ENCODE results near the gene OR52B2. TPM values are rescaled to one million over a fixed set of nuclear protein-coding genes. Genes with fewer than 3 reads are reported as not detected.

The OR52B2 gene
- total and polyA plus RNA-seq, 9 of the 15 experiments (the other 6 are each of a cell fraction or from before 2014, with no cell fraction given), result not detected

DNA sequence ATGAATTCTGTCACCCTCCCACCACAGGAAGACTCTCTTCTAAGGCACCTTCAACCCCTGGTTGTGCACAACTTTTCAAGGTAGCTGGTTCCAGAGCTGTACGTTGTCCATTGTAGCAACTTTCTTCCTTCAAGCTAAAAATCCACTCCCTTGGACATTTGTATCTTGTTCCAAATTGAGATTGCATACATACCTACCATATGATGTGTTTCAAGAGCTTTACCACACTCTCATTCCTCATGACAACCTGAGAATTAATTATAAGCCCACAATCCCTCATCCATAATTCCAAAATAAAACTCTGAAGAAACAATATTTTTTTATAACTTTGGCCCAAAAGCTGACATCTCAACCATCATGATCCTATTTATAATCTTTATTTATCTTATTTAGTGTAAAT lies 31.9 kb upstream of the OR52B2 start:
- no peak overlapping the region for H3K4me2 ChIP-seq (ENCODE audit: insufficient read depth, low read length)
- intact Hi-C loops (cut with micrococcal nuclease), result no loop called here
- 40% methylated on average over 1 of the region's 1 CpG for whole genome bisulfite sequencing (ENCODE audit: insufficient coverage, low coverage, missing lambda C conversion rate)
- no peak for TF ChIP-seq ZFX (CRISPR knock-in tag; IDR thresholded peaks at IDR 0.05)
- TF ChIP-seq, protein P1, sequence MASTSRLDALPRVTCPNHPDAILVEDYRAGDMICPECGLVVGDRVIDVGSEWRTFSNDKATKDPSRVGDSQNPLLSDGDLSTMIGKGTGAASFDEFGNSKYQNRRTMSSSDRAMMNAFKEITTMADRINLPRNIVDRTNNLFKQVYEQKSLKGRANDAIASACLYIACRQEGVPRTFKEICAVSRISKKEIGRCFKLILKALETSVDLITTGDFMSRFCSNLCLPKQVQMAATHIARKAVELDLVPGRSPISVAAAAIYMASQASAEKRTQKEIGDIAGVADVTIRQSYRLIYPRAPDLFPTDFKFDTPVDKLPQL (IDR thresholded peaks at IDR 0.05; ENCODE audit: extremely low read depth, insufficient read length), result no peak
- no peak for TF ChIP-seq FOXK1 (CRISPR knock-in tag; IDR thresholded peaks at IDR 0.05; ENCODE audit: borderline replicate concordance)
- TF ChIP-seq SMAD1 (IDR thresholded peaks at IDR 0.05; ENCODE audit: low read depth, low read length, partially characterized antibody), result no peak
- TF ChIP-seq, protein P2, sequence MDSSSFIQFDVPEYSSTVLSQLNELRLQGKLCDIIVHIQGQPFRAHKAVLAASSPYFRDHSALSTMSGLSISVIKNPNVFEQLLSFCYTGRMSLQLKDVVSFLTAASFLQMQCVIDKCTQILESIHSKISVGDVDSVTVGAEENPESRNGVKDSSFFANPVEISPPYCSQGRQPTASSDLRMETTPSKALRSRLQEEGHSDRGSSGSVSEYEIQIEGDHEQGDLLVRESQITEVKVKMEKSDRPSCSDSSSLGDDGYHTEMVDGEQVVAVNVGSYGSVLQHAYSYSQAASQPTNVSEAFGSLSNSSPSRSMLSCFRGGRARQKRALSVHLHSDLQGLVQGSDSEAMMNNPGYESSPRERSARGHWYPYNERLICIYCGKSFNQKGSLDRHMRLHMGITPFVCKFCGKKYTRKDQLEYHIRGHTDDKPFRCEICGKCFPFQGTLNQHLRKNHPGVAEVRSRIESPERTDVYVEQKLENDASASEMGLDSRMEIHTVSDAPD (CRISPR knock-in tag; IDR thresholded peaks at IDR 0.05), result no peak
- TF ChIP-seq, protein P3, sequence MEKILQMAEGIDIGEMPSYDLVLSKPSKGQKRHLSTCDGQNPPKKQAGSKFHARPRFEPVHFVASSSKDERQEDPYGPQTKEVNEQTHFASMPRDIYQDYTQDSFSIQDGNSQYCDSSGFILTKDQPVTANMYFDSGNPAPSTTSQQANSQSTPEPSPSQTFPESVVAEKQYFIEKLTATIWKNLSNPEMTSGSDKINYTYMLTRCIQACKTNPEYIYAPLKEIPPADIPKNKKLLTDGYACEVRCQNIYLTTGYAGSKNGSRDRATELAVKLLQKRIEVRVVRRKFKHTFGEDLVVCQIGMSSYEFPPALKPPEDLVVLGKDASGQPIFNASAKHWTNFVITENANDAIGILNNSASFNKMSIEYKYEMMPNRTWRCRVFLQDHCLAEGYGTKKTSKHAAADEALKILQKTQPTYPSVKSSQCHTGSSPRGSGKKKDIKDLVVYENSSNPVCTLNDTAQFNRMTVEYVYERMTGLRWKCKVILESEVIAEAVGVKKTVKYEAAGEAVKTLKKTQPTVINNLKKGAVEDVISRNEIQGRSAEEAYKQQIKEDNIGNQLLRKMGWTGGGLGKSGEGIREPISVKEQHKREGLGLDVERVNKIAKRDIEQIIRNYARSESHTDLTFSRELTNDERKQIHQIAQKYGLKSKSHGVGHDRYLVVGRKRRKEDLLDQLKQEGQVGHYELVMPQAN (IDR thresholded peaks at IDR 0.05; ENCODE audit: borderline replicate concordance), result no peak
- TF ChIP-seq, protein P4, sequence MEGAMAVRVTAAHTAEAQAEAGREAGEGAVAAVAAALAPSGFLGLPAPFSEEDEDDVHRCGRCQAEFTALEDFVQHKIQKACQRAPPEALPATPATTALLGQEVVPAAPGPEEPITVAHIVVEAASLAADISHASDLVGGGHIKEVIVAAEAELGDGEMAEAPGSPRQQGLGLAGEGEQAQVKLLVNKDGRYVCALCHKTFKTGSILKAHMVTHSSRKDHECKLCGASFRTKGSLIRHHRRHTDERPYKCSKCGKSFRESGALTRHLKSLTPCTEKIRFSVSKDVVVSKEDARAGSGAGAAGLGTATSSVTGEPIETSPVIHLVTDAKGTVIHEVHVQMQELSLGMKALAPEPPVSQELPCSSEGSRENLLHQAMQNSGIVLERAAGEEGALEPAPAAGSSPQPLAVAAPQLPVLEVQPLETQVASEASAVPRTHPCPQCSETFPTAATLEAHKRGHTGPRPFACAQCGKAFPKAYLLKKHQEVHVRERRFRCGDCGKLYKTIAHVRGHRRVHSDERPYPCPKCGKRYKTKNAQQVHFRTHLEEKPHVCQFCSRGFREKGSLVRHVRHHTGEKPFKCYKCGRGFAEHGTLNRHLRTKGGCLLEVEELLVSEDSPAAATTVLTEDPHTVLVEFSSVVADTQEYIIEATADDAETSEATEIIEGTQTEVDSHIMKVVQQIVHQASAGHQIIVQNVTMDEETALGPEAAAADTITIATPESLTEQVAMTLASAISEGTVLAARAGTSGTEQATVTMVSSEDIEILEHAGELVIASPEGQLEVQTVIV (CRISPR knock-in tag; IDR thresholded peaks at IDR 0.05; ENCODE audit: borderline replicate concordance), result no peak
- peaks cover 0 to 7% of the 10 kb centered on the region in 2 experiments; a peak in 3 of 5 replicates for H3K27me3 ChIP-seq (ENCODE audit: control insufficient read depth in 2 of 2, insufficient read depth in 2 of 2, low read length in 2 of 2)
- H3K79me2 ChIP-seq (ENCODE audit: control insufficient read depth, insufficient read depth, low read length), result no peaks in the 10 kb centered on the region; the same call in 2 of the 3 replicates
- H3K36me3 ChIP-seq (ENCODE audit: control insufficient read depth, insufficient read depth, low read length), result 0 out of 3 replicates have a peak, but pooled peaks cover 3% of the 10 kb centered on the region
- H3K4me1 ChIP-seq (replicated peaks in 1 of 2; ENCODE audit: control insufficient read depth in 2 of 2, insufficient read depth in 2 of 2, low read length in 2 of 2), result no peaks in the 10 kb centered on the region
- DNase-seq (ENCODE audit: extremely low read depth in 1 of 4, low spot score in 3 of 4), result no peak
- in situ Hi-C loops (cut with MboI), result no loop called here
- no peaks in the 10 kb centered on the region for H3K9me3 ChIP-seq (replicated peaks; ENCODE audit: control insufficient read depth, insufficient read depth, low read depth, low read length)
- H3K9ac ChIP-seq (ENCODE audit: insufficient read depth in 1 of 2, low read depth in 2 of 2, low read length in 2 of 2), result no peak overlapping the region
- H4K20me1 ChIP-seq (replicated peaks; ENCODE audit: control insufficient read depth, insufficient read depth, low read length), result no peaks in the 10 kb centered on the region
- POLR2A ChIA-PET, result no interaction called here
- FAIRE-seq, result no peak
- no peak overlapping the region for H3K27ac ChIP-seq (ENCODE audit: extremely low read depth, low read depth, low read length)
- no peak overlapping the region for H3K4me3 ChIP-seq
- ATAC-seq, result no peak
- CTCF ChIA-PET (ENCODE audit: low intra/inter-chr PET ratio), result no interaction called here
- no peak overlapping the region for H2AFZ ChIP-seq (ENCODE audit: low read depth, low read length)
- peaks cover 2% of the 10 kb centered on the region for H3K9me1 ChIP-seq (ENCODE audit: control insufficient read depth, insufficient read depth, low read length)
- no TSS peak for BruUV-seq (replicated peaks)

All from K562 (cell line).